Activated CD4-positive, alpha-beta T cell treated with anti-CD3 and anti-CD28 coated beads for 36 hours (primary cell): ENCODE data around the gene MTARC2. TPM values are rescaled to one million over a fixed set of nuclear protein-coding genes. Genes with fewer than 3 reads are reported as not detected.

Experiments used
- ATAC-seq: fragments of 200-7000 bp; cut with Tn5 transposase; one replicate; pipeline ENCODE4 v1.10.0; 2021; ENCODE audit warnings: mild to moderate bottlenecking, moderate library complexity
- CTCF ChIA-PET: fragments of 350-600 bp; sonication (Branson Sonifier 250); formaldehyde crosslinking; loops from one replicate; lab custom pipeline; 2021; ENCODE audit warnings: antibody characterized with exemption; lab: Charles Lee
- POLR2A ChIA-PET: fragments of 350-600 bp; sonication (Branson Sonifier 250); formaldehyde crosslinking; loops from one replicate; lab custom pipeline; 2021; ENCODE audit warnings: antibody characterized with exemption, inconsistent platforms; lab: Charles Lee
- DNase-seq: peaks from one replicate; pipeline ENCODE4 v3.0.0-alpha.2; 2020
- H3K27ac Mint-ChIP-seq: one replicate; pipeline ENCODE4 v1.8.0; 2021; ENCODE audit warnings: mixed read lengths
- H3K27me3 Mint-ChIP-seq: one replicate; pipeline ENCODE4 v1.8.0; 2021; ENCODE audit warnings: mixed read lengths
- H3K36me3 Mint-ChIP-seq: one replicate; pipeline ENCODE4 v1.8.0; 2021; ENCODE audit warnings: low read depth, mixed read lengths
- H3K4me1 Mint-ChIP-seq: one replicate; pipeline ENCODE4 v1.8.0; 2021; ENCODE audit warnings: mixed read lengths
- H3K4me3 Mint-ChIP-seq: one replicate; pipeline ENCODE4 v1.8.0; 2021; ENCODE audit warnings: mild to moderate bottlenecking, moderate library complexity, mixed read lengths
- H3K9me3 Mint-ChIP-seq: one replicate; pipeline ENCODE4 v1.8.0; 2021; ENCODE audit warnings: low read depth, mixed read lengths
- intact Hi-C, 2 experiments: fragments of 100-400 bp; cut with DNase I in 1 of 2; cut with micrococcal nuclease in 1 of 2; formaldehyde crosslinking; loops; one replicate each; pipeline versions ENCODE4 v1.14.2 to v1.15.1; 2022 to 2024; cut with DNase I, micrococcal nuclease
- total RNA-seq, 2 experiments: library from RNA; stranded (reverse); gene quantifications; one replicate each; pipeline ENCODE4 v1.2.3, GENCODE V29; 2021

MTARC2 gene
- total RNA-seq, 2 experiments from 2014 or later: not detected

- Mint-ChIP-seq H3K27ac (no peak overlapping the region), H3K4me3 (no peak overlapping the region), H3K9me3 (no peaks in the 10 kb centered on the region), H3K36me3 (no peaks in the 10 kb centered on the region), H3K4me1 (peaks cover 3% of the 10 kb centered on the region), H3K27me3 (peaks cover 14% of the 10 kb centered on the region)
- POLR2A ChIA-PET: no interaction called here
- ATAC-seq: no peak
- CTCF ChIA-PET: no interaction called here
- no peak for DNase-seq
- intact Hi-C loops: no loop called here
Measured at GRCh38 chr1:220815409-220815808, 67.3 kb downstream of the MTARC2 start.

- Mint-ChIP-seq H3K4me3 (no peak overlapping the region), H3K9me3 (no peaks in the 10 kb centered on the region), H3K4me1 (no peaks in the 10 kb centered on the region), H3K27ac (no peak overlapping the region), H3K36me3 (no peaks in the 10 kb centered on the region), H3K27me3 (peaks cover 12% of the 10 kb centered on the region)
- POLR2A ChIA-PET: no interaction called here
- no peak for ATAC-seq
- intact Hi-C loops: no loop called here
- DNase-seq: no peak
- CTCF ChIA-PET: no interaction called here
Measured at GRCh38 chr1:220817907-220818306, 69.8 kb downstream of the MTARC2 start.

- CTCF ChIA-PET: interaction anchor here (1.1 kb wide), 1 partner anchor 9 kb away, joined by 3 read pairs; no protein-coding TSS in a partner anchor
- H3K27ac Mint-ChIP-seq: no peak overlapping the region
- H3K27me3 Mint-ChIP-seq: peaks cover 10% of the 10 kb centered on the region
Measured at GRCh38 chr1:220818421-220819173, 70.5 kb downstream of the MTARC2 start.

GRCh38 chr1:220819467-220820026 is 71.4 kb downstream of the MTARC2 start:
- no peak overlapping the region for H3K4me3 Mint-ChIP-seq
- no peak overlapping the region for H3K27ac Mint-ChIP-seq
- CTCF ChIA-PET: interaction anchor here (1.1 kb wide), 1 partner anchor 10 kb away, joined by 3 read pairs; no protein-coding TSS in a partner anchor
- POLR2A ChIA-PET: no interaction called here
- H3K27me3 Mint-ChIP-seq: peaks cover 14% of the 10 kb centered on the region
- no peaks in the 10 kb centered on the region for H3K36me3 Mint-ChIP-seq
- no peaks in the 10 kb centered on the region for H3K9me3 Mint-ChIP-seq
- H3K4me1 Mint-ChIP-seq: no peaks in the 10 kb centered on the region
- intact Hi-C loops: no loop called here
- ATAC-seq (no peak), DNase-seq (no peak)

More at GRCh38 chr1:220818421-220819173, 70.5 kb downstream of the MTARC2 start:
- no peak for DNase-seq
- POLR2A ChIA-PET: no interaction called here
- no peaks in the 10 kb centered on the region for H3K9me3 Mint-ChIP-seq
- intact Hi-C loops: no loop called here
- H3K4me1 Mint-ChIP-seq: no peaks in the 10 kb centered on the region
- H3K36me3 Mint-ChIP-seq: no peaks in the 10 kb centered on the region
- H3K4me3 Mint-ChIP-seq: no peak overlapping the region
- ATAC-seq: no peak

GRCh38 chr1:220824031-220824989 is 76.2 kb downstream of the MTARC2 start:
- H3K27ac Mint-ChIP-seq: no peak overlapping the region
- no peak overlapping the region for H3K4me3 Mint-ChIP-seq
- ChIA-PET POLR2A (no interaction called here), CTCF (interaction anchor here (1.0 kb wide), 1 partner anchor 14 kb away, joined by 4 read pairs; no protein-coding TSS in a partner anchor)
- H3K27me3 Mint-ChIP-seq: peaks cover 22% of the 10 kb centered on the region
- no peaks in the 10 kb centered on the region for H3K4me1 Mint-ChIP-seq
- ATAC-seq (no peak), DNase-seq (no peak)
- no peaks in the 10 kb centered on the region for H3K9me3 Mint-ChIP-seq
- intact Hi-C loops: no loop called here
- no peaks in the 10 kb centered on the region for H3K36me3 Mint-ChIP-seq

- no peaks in the 10 kb centered on the region for H3K9me3 Mint-ChIP-seq
- H3K27me3 Mint-ChIP-seq: peaks cover 20% of the 10 kb centered on the region
- ATAC-seq (no peak), DNase-seq (no peak)
- H3K36me3 Mint-ChIP-seq: no peaks in the 10 kb centered on the region
- no peak overlapping the region for H3K27ac Mint-ChIP-seq
- no peak overlapping the region for H3K4me3 Mint-ChIP-seq
- intact Hi-C loops: no loop called here
- ChIA-PET CTCF (interaction anchor here (0.6 to 1.0 kb wide), 2 partner anchors 16 to 271 kb away, joined by 3 read pairs; no protein-coding TSS in a partner anchor), POLR2A (no interaction called here)
- no peaks in the 10 kb centered on the region for H3K4me1 Mint-ChIP-seq
Measured at GRCh38 chr1:220825819-220826551, 77.9 kb downstream of the MTARC2 start.

GRCh38 chr1:220826729-220827128 is 78.6 kb downstream of the MTARC2 start:
- no peak for ATAC-seq
- no peak overlapping the region for H3K27ac Mint-ChIP-seq
- DNase-seq: no peak

GRCh38 chr1:220827445-220828178 is 79.5 kb downstream of the MTARC2 start:
- Mint-ChIP-seq H3K27me3 (peaks cover 16% of the 10 kb centered on the region), H3K4me1 (no peaks in the 10 kb centered on the region), H3K36me3 (no peaks in the 10 kb centered on the region), H3K4me3 (no peak overlapping the region), H3K9me3 (no peaks in the 10 kb centered on the region), H3K27ac (no peak overlapping the region)
- DNase-seq (no peak), ATAC-seq (no peak)
- intact Hi-C loops: no loop called here
- ChIA-PET CTCF (no interaction called here), POLR2A (no interaction called here)

More at GRCh38 chr1:220826729-220827128, 78.6 kb downstream of the MTARC2 start:
- Mint-ChIP-seq H3K27me3 (peaks cover 16% of the 10 kb centered on the region), H3K4me1 (no peaks in the 10 kb centered on the region), H3K9me3 (no peaks in the 10 kb centered on the region), H3K4me3 (no peak overlapping the region), H3K36me3 (no peaks in the 10 kb centered on the region)
- CTCF ChIA-PET: interaction anchor here (0.6 to 1.0 kb wide), 2 partner anchors 17 to 270 kb away, joined by 3 read pairs; no protein-coding TSS in a partner anchor
- POLR2A ChIA-PET: no interaction called here
- intact Hi-C loops: no loop called here

- POLR2A ChIA-PET: no interaction called here
- Mint-ChIP-seq H3K36me3 (no peaks in the 10 kb centered on the region), H3K27ac (no peak overlapping the region), H3K4me3 (no peak overlapping the region), H3K4me1 (no peaks in the 10 kb centered on the region), H3K9me3 (no peaks in the 10 kb centered on the region), H3K27me3 (peaks cover 16% of the 10 kb centered on the region)
- no peak for DNase-seq
- intact Hi-C loops: no loop called here
- CTCF ChIA-PET: no interaction called here
- ATAC-seq: no peak
Measured at GRCh38 chr1:220828179-220828490, 80.0 kb downstream of the MTARC2 start.

GRCh38 chr1:220828950-220829586 is 80.9 kb downstream of the MTARC2 start:
- no peaks in the 10 kb centered on the region for H3K4me1 Mint-ChIP-seq
- peaks cover 12% of the 10 kb centered on the region for H3K27me3 Mint-ChIP-seq
- H3K4me3 Mint-ChIP-seq: no peak overlapping the region
- POLR2A ChIA-PET: no interaction called here
- intact Hi-C loops: no loop called here
- no peak for ATAC-seq
- H3K27ac Mint-ChIP-seq: no peak overlapping the region
- no peak for DNase-seq
- no peaks in the 10 kb centered on the region for H3K9me3 Mint-ChIP-seq
- no peaks in the 10 kb centered on the region for H3K36me3 Mint-ChIP-seq
- CTCF ChIA-PET: interaction anchor here (1.3 kb wide), 1 partner anchor 22 kb away, joined by 3 read pairs; no protein-coding TSS in a partner anchor
